ENCODE results near the gene ARHGAP15.

ARHGAP15 gene

GRCh38 chr2:143460382-143460781 lies 331.2 kb downstream of the ARHGAP15 start:
- no peak overlapping the region for H3K27ac ChIP-seq (ENCODE audit: low read depth, low read length, poor library complexity, severe bottlenecking)
- no peaks in the 10 kb centered on the region for H3K9me2 ChIP-seq (ENCODE audit: low read depth, low read length)
- no peaks in the 10 kb centered on the region for H3K79me2 ChIP-seq (ENCODE audit: insufficient read depth, low read length)
- H3K9ac ChIP-seq (ENCODE audit: low read length): no peak overlapping the region
- no peaks in the 10 kb centered on the region for H3K36me3 ChIP-seq (ENCODE audit: insufficient read depth, low read length)
- 0 out of 2 replicates have a peak, but pooled peaks cover 3% of the 10 kb centered on the region for H3K9me3 ChIP-seq (ENCODE audit: low read length)
- no peak overlapping the region for H3K4me3 ChIP-seq (ENCODE audit: low read depth, low read length, poor library complexity, severe bottlenecking)
- TF ChIP-seq CTCF (IDR thresholded peaks at IDR 0.05; ENCODE audit: low read length) (no peak), EZH2 (IDR thresholded peaks at IDR 0.05; ENCODE audit: borderline replicate concordance, low read length) (no peak)
- H3K27me3 ChIP-seq (ENCODE audit: insufficient read depth, low read length): no peaks in the 10 kb centered on the region
- H3K4me1 ChIP-seq (ENCODE audit: insufficient read depth, low read length, severe bottlenecking): no peaks in the 10 kb centered on the region
- no peak overlapping the region for H3K4me2 ChIP-seq (ENCODE audit: low read length)
- no peaks in the 10 kb centered on the region for H4K20me1 ChIP-seq (ENCODE audit: insufficient read depth, low read length)
- H3F3A ChIP-seq (ENCODE audit: insufficient read depth, low read length): no peaks in the 10 kb centered on the region
- H2AFZ ChIP-seq (ENCODE audit: low read length): no peak overlapping the region

GRCh38 chr2:143463719-143464118 lies 334.5 kb downstream of the ARHGAP15 start:
- Histone ChIP-seq H3K27ac (ENCODE audit: low read depth, low read length, poor library complexity, severe bottlenecking) (no peak overlapping the region), H3K4me3 (ENCODE audit: low read depth, low read length, poor library complexity, severe bottlenecking) (no peak overlapping the region), H3K9ac (ENCODE audit: low read length) (no peak overlapping the region), H3K36me3 (ENCODE audit: insufficient read depth, low read length) (no peaks in the 10 kb centered on the region), H3K4me1 (ENCODE audit: insufficient read depth, low read length, severe bottlenecking) (no peaks in the 10 kb centered on the region), H3F3A (ENCODE audit: insufficient read depth, low read length) (no peaks in the 10 kb centered on the region), H3K79me2 (ENCODE audit: insufficient read depth, low read length) (no peaks in the 10 kb centered on the region), H3K9me2 (ENCODE audit: low read depth, low read length) (no peaks in the 10 kb centered on the region), H2AFZ (ENCODE audit: low read length) (no peak overlapping the region), H3K27me3 (ENCODE audit: insufficient read depth, low read length) (no peaks in the 10 kb centered on the region), H3K4me2 (ENCODE audit: low read length) (no peak overlapping the region), H3K9me3 (ENCODE audit: low read length) (no peaks in the 10 kb centered on the region), H4K20me1 (ENCODE audit: insufficient read depth, low read length) (no peaks in the 10 kb centered on the region)
- TF ChIP-seq EZH2 (IDR thresholded peaks at IDR 0.05; ENCODE audit: borderline replicate concordance, low read length) (no peak), CTCF (IDR thresholded peaks at IDR 0.05; ENCODE audit: low read length) (no peak)

GRCh38 chr2:143466391-143466790 lies 337.2 kb downstream of the ARHGAP15 start:
- Histone ChIP-seq H3K9me3 (ENCODE audit: low read length) (no peaks in the 10 kb centered on the region), H3K4me1 (ENCODE audit: insufficient read depth, low read length, severe bottlenecking) (no peaks in the 10 kb centered on the region), H3K4me3 (ENCODE audit: low read depth, low read length, poor library complexity, severe bottlenecking) (no peak overlapping the region), H3K27ac (ENCODE audit: low read depth, low read length, poor library complexity, severe bottlenecking) (no peak overlapping the region), H3K79me2 (ENCODE audit: insufficient read depth, low read length) (no peaks in the 10 kb centered on the region), H3K9me2 (ENCODE audit: low read depth, low read length) (no peaks in the 10 kb centered on the region), H4K20me1 (ENCODE audit: insufficient read depth, low read length) (no peaks in the 10 kb centered on the region), H3K9ac (ENCODE audit: low read length) (no peak overlapping the region), H3K36me3 (ENCODE audit: insufficient read depth, low read length) (no peaks in the 10 kb centered on the region), H2AFZ (ENCODE audit: low read length) (no peak overlapping the region), H3K4me2 (ENCODE audit: low read length) (no peak overlapping the region), H3F3A (ENCODE audit: insufficient read depth, low read length) (no peaks in the 10 kb centered on the region), H3K27me3 (ENCODE audit: insufficient read depth, low read length) (no peaks in the 10 kb centered on the region)
- TF ChIP-seq CTCF (IDR thresholded peaks at IDR 0.05; ENCODE audit: low read length) (no peak), EZH2 (IDR thresholded peaks at IDR 0.05; ENCODE audit: borderline replicate concordance, low read length) (no peak)
